Measurements from ENCODE around the gene MDM2.
"Not testable (repeated sequence)": the region's sequence is repeated elsewhere in the genome, so short reads cannot be mapped to it uniquely, and the experiment has no call there.

MDM2 gene

DNA sequence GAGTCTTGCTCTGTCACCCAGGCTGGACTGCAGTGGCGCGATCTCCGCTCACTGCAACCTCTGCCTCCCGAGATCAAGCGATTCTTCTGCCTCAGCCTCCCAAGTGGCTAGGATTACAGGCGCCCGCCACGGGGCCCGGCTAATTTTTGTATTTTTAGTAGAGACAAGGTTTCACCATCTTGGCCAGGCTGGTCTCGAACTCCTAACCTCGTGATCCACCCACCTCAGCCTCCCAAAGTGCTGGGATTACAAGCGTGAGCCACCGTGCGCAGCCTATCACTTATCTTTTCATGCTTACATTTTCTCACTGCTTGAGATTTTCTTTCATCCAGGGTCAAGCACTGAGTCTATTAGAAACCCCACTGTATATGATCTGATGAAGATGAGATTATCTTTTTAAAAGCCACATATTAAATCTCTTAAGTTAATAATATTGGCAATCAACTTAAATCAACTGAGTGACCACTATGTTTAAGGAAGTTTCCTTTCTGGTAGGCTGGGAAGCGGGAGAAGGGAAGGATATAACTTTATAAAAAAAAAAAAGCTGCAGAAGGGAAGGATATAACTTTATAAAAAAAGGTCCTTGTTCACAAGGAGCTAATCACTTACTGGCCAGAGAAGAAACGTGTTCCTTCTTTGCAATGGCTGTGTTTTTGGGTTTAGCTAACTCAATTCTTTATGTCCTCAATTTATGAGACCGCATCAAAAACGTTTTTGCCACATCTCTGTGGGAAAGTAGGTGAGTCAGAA lies 1.3 kb upstream of the MDM2 start:
- DNase-seq (ENCODE audit: low read depth), result no peak

- not testable (repeated sequence) for DNase-seq (ENCODE audit: low read depth)
These were observed 752 bp upstream of the MDM2 start for GRCh38 chr12:68807274-68807575.

GRCh38 chr12:68808388-68809189 lies 612 bp downstream of the MDM2 start:
- peak; percentile 90 for DNase-seq (ENCODE audit: low read depth)

GRCh38 chr12:68809190-68810026 lies 1.4 kb downstream of the MDM2 start:
- DNase-seq (ENCODE audit: low read depth), result no peak

- not testable (repeated sequence) for DNase-seq (ENCODE audit: low read depth)
These were observed 2.0 kb downstream of the MDM2 start for GRCh38 chr12:68810027-68810389.

DNA sequence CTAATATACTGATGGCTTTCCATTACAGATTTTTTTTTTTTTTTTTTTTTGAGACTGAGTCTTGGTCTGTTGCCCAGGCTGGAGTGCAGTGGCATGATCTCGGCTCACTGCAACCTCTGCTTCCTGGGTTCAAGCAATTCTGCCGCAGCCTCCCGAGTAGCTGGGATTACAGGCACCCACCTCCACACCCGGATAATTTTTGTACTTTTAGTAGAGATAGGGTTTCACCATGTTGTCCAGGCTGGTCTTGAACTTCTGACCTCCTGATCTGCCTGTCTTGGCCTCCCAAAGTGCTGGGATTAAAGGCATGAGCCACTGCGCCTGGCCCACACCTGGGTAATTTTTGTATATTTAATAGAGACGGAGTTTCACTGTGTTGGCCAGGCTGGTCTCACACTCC lies 3.6 kb downstream of the MDM2 start:
- DNase-seq (ENCODE audit: low read depth), result not testable (repeated sequence)

DNA sequence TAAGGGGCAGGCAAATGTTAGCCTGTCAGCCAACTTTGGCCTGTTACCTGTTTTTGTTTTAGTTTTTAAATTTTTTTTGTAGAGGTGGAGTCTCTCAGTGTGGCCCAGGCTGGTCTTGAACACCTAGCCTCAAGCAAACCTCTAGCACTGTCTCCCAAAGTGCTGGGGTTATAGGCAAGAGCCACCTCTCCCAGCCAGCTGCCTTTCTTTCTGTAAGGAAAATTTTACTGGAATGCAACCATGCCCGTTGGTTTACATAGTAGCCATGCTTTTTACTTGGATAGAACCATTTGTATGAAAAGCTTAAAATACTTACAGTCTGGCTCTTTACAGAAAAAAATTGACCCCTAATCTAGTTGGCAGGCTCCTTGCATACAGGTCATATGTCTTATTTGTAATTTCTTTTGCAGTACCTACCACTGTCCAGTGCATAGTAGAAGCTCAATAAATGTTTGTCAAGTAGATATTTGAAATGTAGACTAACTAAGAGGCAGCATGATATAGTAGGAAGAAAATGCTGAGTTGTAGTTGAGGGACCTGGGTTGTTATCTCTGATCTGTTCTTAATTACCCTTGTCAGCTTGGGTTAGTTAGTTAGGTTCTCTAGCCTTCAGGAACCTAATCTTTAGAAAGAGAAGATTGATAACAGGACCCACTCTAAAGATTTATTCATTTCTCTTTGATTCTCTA lies 4.7 kb downstream of the MDM2 start:
- DNase-seq (ENCODE audit: low read depth), result no peak

GRCh38 chr12:68813242-68813593 lies 5.2 kb downstream of the MDM2 start:
- DNase-seq (ENCODE audit: low read depth), result no peak

- no peak for DNase-seq (ENCODE audit: low read depth)
These were observed 6.7 kb downstream of the MDM2 start for GRCh38 chr12:68814490-68815231.

DNA sequence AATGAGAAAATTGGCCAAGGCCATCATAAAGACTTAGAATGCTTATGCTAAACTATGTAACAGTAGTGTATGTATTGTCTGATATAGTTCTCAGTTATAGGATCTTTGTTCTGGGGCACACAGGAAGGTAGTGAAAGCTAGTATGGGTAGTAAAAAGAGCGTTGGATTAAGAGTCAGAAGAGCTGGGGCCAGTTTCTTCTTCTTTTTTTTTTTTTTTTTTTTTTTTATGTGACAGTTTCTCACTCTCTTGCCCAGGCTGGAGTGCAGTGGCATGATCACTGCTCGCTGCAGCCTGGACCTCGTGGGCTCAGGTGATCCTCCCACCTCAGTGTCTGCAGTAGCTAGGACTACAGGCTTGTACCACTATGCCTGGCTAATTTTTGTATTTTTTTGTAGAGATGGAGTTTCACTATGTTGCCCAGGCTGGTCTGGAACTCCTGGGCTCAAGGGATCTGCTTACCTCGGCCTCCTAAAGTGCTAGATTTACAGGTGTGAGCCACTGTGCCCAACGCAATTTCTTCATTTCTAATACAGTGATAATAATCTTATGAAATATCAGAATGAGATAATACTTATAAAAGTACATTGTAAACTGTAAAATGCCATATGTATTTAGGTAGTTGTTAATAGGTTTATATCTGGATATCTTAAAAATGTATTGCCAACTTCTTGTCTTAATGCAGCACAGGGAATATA lies 7.4 kb downstream of the MDM2 start:
- DNase-seq (ENCODE audit: low read depth), result no peak

- DNase-seq (ENCODE audit: low read depth), result no peak
These were observed 8.2 kb downstream of the MDM2 start for GRCh38 chr12:68815928-68816800.

DNA sequence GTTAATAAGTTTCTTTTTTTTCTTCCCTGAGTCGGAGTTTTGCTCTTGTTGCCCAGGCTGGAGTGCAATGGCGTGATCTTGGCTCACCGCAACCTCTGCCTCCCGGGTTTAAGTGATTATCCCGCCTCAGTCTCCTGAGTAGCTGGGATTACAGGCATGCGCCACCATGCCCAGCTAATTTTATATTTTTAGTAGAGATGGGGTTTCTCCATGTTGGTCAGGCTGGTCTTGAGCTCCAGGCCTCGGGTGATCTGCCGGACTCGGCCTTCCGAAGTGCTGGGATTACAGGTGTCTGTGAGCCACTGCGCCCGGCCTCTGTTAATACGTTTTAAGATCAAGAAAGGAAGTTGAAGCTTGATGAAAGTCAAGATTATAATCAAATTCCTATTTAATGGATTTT lies 11.5 kb downstream of the MDM2 start:
- not testable (repeated sequence) for DNase-seq (ENCODE audit: low read depth)

- DNase-seq (ENCODE audit: low read depth), result no peak
These were observed 13.6 kb downstream of the MDM2 start for GRCh38 chr12:68821357-68822188.

DNA sequence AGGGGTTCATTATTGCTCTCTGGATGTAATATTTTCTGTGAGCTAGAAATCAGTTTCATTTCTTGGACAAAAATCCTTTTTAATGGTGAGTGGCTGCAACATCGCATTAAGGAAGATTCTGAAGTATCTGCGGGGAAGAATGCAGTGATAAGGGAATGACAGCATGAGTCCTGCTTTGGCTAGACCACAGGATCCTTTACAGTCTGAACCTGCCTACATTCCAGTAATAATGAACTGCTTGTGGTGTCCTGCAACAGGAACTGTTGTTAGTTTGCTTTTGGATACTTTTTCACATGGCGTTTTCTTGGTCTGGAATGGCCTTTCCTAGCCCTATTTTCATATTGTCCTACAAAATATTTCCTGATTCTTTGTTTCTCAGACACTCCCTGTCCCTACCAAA lies 15.7 kb downstream of the MDM2 start:
- peak; percentile 58 for DNase-seq (ENCODE audit: low read depth)

DNA sequence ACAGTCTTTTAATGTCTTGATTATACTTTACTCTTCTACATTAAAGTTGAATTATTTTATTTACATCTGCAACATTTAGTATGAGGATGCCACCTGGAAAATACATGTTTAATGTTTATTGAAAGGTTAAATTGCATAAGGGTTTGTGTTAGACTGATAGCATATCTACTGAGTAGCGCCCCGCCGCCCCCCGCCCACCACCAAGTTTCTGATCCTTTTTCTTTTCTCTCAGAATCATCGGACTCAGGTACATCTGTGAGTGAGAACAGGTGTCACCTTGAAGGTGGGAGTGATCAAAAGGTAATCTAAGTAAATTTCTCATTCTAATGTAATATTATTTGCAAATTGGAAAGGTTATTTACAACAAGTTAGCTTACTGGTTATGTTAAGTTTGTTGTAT lies 16.2 kb downstream of the MDM2 start:
- no peak for DNase-seq (ENCODE audit: low read depth)

DNA sequence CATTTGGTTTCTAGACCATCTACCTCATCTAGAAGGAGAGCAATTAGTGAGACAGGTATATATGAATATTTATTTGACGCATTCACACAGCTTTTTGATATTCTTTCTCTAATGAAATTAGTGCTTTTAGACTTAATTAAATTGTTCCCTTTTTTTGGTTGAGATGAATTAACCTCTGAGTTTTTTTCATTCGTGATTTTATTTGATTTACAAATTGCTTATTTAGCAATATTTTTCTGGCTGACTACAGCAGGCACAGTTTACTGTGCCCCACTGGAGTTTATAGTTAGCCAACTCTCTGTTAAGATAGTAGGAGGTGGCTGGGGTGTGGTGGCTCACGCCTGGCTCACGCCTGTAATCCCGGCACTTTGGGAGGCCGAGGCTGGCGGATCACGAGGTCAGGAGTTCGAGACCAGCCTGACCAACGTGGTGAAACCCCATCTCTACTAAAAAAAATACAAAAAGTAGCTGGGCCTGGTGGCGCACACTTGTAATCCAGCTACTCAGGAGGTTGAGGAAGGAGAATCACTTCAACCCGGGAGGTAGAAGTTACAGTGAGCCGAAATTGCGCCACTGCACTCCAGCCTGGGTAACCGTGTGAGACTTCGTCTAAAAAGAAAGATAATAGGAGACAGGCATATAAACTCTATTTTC lies 16.7 kb downstream of the MDM2 start:
- no peak for DNase-seq (ENCODE audit: low read depth)

GRCh38 chr12:68825569-68826217 lies 17.7 kb downstream of the MDM2 start:
- no peak for DNase-seq (ENCODE audit: low read depth)

All from non-pigmented ciliary epithelial cell (primary cell).